ENCODE measurements around the gene AIFM3.
A peak's percentile ranks its signal among the peaks of the same experiment; 100 is the strongest.

The AIFM3 gene

DNA sequence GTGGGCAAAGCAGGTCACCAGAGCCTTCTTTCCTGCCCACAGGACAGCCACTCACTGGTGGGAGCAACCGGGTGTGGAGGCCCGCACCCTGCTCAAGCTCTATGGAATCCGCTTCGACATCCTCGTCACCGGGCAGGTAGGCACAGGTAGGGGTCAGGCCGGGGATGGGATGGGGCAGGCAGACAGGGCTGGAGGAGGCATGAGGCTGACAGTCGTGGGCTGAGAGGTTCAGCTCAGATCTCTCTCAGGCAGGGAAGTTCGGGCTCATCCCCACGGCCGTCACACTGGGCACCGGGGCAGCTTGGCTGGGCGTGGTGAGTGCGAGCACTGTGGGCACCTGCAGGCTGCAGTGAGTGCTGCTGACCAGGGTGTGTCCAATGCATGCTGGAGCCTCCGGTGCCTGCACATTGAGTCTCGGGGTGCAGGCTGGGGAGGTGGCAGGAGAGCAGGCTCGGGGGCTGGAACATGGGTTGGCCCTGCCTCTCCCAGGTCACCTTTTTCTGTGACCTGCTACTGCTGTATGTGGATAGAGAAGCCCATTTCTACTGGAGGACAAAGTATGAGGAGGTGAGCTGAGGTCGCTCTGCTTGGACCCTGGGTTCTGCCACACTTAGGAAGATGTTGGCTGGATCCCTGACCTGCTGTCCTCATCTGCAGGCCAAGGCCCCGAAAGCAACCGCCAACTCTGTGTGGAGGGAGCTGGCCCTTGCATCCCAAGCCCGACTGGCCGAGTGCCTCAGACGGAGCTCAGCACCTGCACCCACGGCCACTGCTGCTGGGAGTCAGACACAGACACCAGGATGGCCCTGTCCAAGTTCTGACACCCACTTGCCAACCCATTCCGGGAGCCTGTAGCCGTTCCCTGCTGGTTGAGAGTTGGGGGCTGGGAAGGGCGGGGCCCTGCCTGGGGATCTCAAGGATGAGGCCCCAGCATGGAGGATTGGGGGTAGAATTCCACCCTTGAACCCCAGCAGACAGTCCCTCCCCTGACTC lies 59.0 kb downstream of the AIFM3 start:
- DNase-seq (ENCODE audit: low read depth in 2 of 2): no peak
- no peak for TF ChIP-seq CTCF (IDR thresholded peaks at IDR 0.05; ENCODE audit: low read depth, low read length)

GRCh38 chr22:21026783-21027692 lies 60.0 kb downstream of the AIFM3 start:
- no peak for TF ChIP-seq CTCF (IDR thresholded peaks at IDR 0.05; ENCODE audit: low read depth, low read length)

More for the DNA sequence above, 59.0 kb downstream of the AIFM3 start:
- no peak overlapping the region for H3K4me3 ChIP-seq (replicated peaks in 1 of 2; ENCODE audit: low read depth in 2 of 2, low read length in 2 of 2)

GRCh38 chr22:21028277-21029251 lies 61.5 kb downstream of the AIFM3 start:
- no peak overlapping the region for H3K4me3 ChIP-seq (replicated peaks in 1 of 2; ENCODE audit: low read depth in 2 of 2, low read length in 2 of 2)
- DNase-seq (ENCODE audit: low read depth in 2 of 2): no peak
- no peak for TF ChIP-seq CTCF (IDR thresholded peaks at IDR 0.05; ENCODE audit: low read depth, low read length)

More at GRCh38 chr22:21026783-21027692, 60.0 kb downstream of the AIFM3 start:
- no peak overlapping the region for H3K4me3 ChIP-seq (replicated peaks in 1 of 2; ENCODE audit: low read depth in 2 of 2, low read length in 2 of 2)
- peak; percentile 29 to 79 for DNase-seq (ENCODE audit: low read depth in 2 of 2)

DNA sequence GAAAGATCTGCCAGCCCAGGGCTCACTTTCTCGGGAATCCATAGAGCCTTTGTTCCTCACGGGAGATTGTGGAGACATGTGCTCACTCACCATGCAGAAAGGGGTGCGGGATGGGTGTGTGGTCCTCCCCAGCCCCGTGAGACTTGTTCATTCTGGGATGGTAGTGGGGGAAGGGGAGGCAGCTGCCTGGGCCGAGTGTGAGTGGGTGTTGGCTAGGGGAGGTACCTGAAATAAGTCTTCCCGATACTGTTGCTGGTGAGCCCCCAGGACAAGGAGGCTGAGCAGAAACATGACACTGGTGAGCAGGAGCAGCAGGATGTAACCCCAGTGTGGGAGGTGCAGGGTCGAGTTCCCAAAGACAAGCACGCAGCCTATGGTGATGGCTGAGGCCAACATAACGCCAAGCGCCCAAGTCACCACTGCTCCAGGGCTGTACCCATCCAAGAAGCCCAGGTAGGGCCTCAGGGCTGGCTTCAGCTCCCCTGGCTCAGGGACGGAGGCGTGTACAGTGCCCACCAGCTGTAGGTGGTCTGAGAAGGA lies 62.5 kb downstream of the AIFM3 start:
- no peak for DNase-seq (ENCODE audit: low read depth in 2 of 2)
- TF ChIP-seq CTCF (IDR thresholded peaks at IDR 0.05; ENCODE audit: low read depth, low read length): no peak
- H3K4me3 ChIP-seq (replicated peaks in 1 of 2; ENCODE audit: low read depth in 2 of 2, low read length in 2 of 2): no peak overlapping the region

DNA sequence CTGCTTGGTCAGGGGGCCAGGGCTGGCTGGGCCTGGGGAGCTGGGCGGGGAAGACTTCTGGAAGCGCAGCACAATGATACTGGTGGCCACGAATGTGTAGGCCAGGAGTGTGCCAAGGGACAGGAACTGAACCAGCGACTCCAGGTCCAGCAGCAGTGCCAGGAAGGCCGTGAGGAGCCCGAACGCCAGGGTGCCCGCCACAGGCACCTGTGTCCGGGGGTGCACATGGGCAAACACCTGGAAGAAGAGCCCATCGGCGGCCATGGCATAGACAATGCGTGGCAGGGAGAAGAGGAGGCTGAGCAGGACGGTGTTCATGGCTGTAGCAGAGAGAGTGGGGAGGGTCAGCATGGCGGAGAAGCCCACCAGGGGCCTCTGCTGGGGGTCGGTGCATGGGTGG lies 63.0 kb downstream of the AIFM3 start:
- no peak for TF ChIP-seq CTCF (IDR thresholded peaks at IDR 0.05; ENCODE audit: low read depth, low read length)
- DNase-seq (ENCODE audit: low read depth in 2 of 2): no peak
- no peak overlapping the region for H3K4me3 ChIP-seq (replicated peaks in 1 of 2; ENCODE audit: low read depth in 2 of 2, low read length in 2 of 2)
